Measurements from ENCODE around the gene CCDC137. TPM values are rescaled to one million over a fixed set of nuclear protein-coding genes. Genes with fewer than 3 reads are reported as not detected.

CCDC137 gene
- total and polyA plus RNA-seq, 2 of the 13 experiments (the other 11 are each of a cell fraction or from before 2014, with no cell fraction given): 14.6 to 39.1 TPM

GRCh38 chr17:81666342-81667191 is at the start of gene CCDC137, which contains the start of gene OXLD1 (continued):
- TF ChIP-seq SRSF9 (IDR thresholded peaks at IDR 0.05; ENCODE audit: borderline replicate concordance, insufficient read depth, low read depth, low read length, poor library complexity, severe bottlenecking) (no peak), HNRNPH1 (optimal IDR thresholded peaks at IDR 0.05; ENCODE audit: low read depth, low read length) (peak; percentile 90), JUND (CRISPR knock-in tag; IDR thresholded peaks at IDR 0.05) (no peak; the same call in 1 of the 2 replicates), NONO (IDR thresholded peaks at IDR 0.05) (no peak), NONO (CRISPR knock-in tag; conservative IDR thresholded peaks at IDR 0.05) (peak; percentile 96), PLSCR1 (CRISPR knock-in tag; IDR thresholded peaks at IDR 0.05; ENCODE audit: borderline replicate concordance) (0 out of 2 replicates have a peak, but pooled peaks have one; percentile 22), ZMYM2 (CRISPR knock-in tag; IDR thresholded peaks at IDR 0.05) (no peak), CREB1 (IDR thresholded peaks at IDR 0.05) (peak; percentile 79), CREB1 (CRISPR knock-in tag; IDR thresholded peaks at IDR 0.05) (no peak), HOXA7 (CRISPR knock-in tag; IDR thresholded peaks at IDR 0.05) (no peak), PRDM4 (CRISPR knock-in tag; IDR thresholded peaks at IDR 0.05; ENCODE audit: borderline replicate concordance) (no peak), ZSCAN12 (CRISPR knock-in tag; IDR thresholded peaks at IDR 0.05) (0 out of 2 replicates have a peak, but pooled peaks have one; percentile 43), RCOR2 (CRISPR knock-in tag; IDR thresholded peaks at IDR 0.05) (no peak), RAD51 (IDR thresholded peaks at IDR 0.05; ENCODE audit: borderline replicate concordance) (no peak), ATF6 (CRISPR knock-in tag; conservative IDR thresholded peaks at IDR 0.05) (no peak), ONECUT2 (CRISPR knock-in tag; IDR thresholded peaks at IDR 0.05) (no peak), ZNF121 (CRISPR knock-in tag; IDR thresholded peaks at IDR 0.05) (no peak), SP2 (CRISPR knock-in tag; IDR thresholded peaks at IDR 0.05) (peak; percentile 100), ZSCAN9 (CRISPR knock-in tag; IDR thresholded peaks at IDR 0.05; ENCODE audit: borderline replicate concordance) (peak; percentile 18; the same call in 1 of the 2 replicates), ZNF329 (CRISPR knock-in tag; IDR thresholded peaks at IDR 0.05; ENCODE audit: low read depth) (peak; percentile 57; the same call in 1 of the 2 replicates)
